ENCODE measurements around the gene SKIC2. TPM values are rescaled to one million over a fixed set of nuclear protein-coding genes. Genes with fewer than 3 reads are reported as not detected.

Gene SKIC2
- total and polyA plus RNA-seq, 10 of the 15 experiments (the other 5 are each of a cell fraction or from before 2014, with no cell fraction given), result 3.3 to 79.2 (median 32.5) TPM

- Histone ChIP-seq H3K27ac (ENCODE audit: control insufficient read depth, insufficient read depth) (no peak overlapping the region), H3K79me2 (ENCODE audit: control insufficient read depth, insufficient read depth, low read length) (peaks cover 3% of the 10 kb centered on the region), H2AFZ (ENCODE audit: control insufficient read depth, low read depth, low read length) (no peak overlapping the region), H3K36me3 (ENCODE audit: control insufficient read depth in 2 of 2, insufficient read depth in 2 of 2, low read length in 1 of 2) (no peaks in the 10 kb centered on the region; a peak in 1 of 4 replicates), H3K9me3 (replicated peaks; ENCODE audit: control insufficient read depth, insufficient read depth, low read length) (no peaks in the 10 kb centered on the region), H3K4me1 (ENCODE audit: control insufficient read depth, insufficient read depth, low read length) (peaks cover 3% of the 10 kb centered on the region), H3K9ac (ENCODE audit: control insufficient read depth, insufficient read depth, low read length) (no peak overlapping the region), H3K4me3 (no peak overlapping the region), H3K27me3 (replicated peaks in 1 of 2; ENCODE audit: control insufficient read depth in 2 of 2, insufficient read depth in 2 of 2, low read length in 1 of 2) (no peaks in the 10 kb centered on the region), H4K20me1 (ENCODE audit: control insufficient read depth, insufficient read depth) (no peaks in the 10 kb centered on the region), H3K4me2 (ENCODE audit: control insufficient read depth, insufficient read depth) (no peak overlapping the region)
- ATAC-seq (no peak), DNase-seq (ENCODE audit: low read depth, low spot score) (no peak), FAIRE-seq (no peak)
- no TSS peak for BruUV-seq (replicated peaks)
- 90% methylated on average over 12 of the region's 12 CpGs for WGBS (ENCODE audit: insufficient coverage, insufficient replicate concordance, low lambda C conversion rate, missing lambda C conversion rate)
- ChIA-PET POLR2A (no interaction called here), SMC1A (ENCODE audit: uncharacterized antibody, unreplicated experiment) (no interaction called here), RAD21 (ENCODE audit: unreplicated experiment) (no interaction called here), CTCF (no interaction called here)
- in situ Hi-C loops (cut with MboI), result loop anchor here (10.0 kb wide), 1 partner anchor 57 kb away; the partner anchor contains the start of gene CYP21A2
- TF ChIP-seq JUND (IDR thresholded peaks at IDR 0.05; ENCODE audit: low read depth, low read length) (no peak), STAT1 (conservative IDR thresholded peaks at IDR 0.05) (no peak), ZNF384 (IDR thresholded peaks at IDR 0.05; ENCODE audit: borderline replicate concordance, low read depth, low read length) (no peak), RFX5 (IDR thresholded peaks at IDR 0.05; ENCODE audit: low read depth, low read length) (no peak), ZNF274 (IDR thresholded peaks at IDR 0.05; ENCODE audit: insufficient read depth, insufficient read length) (no peak), SIN3A (IDR thresholded peaks at IDR 0.05; ENCODE audit: low read depth, low read length) (no peak), SMC3 (IDR thresholded peaks at IDR 0.05; ENCODE audit: borderline replicate concordance, low read length) (no peak), RUNX3 (IDR thresholded peaks at IDR 0.05; ENCODE audit: low read length) (no peak), TCF7 (IDR thresholded peaks at IDR 0.05; ENCODE audit: borderline replicate concordance) (no peak), NFIC (IDR thresholded peaks at IDR 0.05; ENCODE audit: low read depth, low read length) (no peak), ZBED1 (IDR thresholded peaks at IDR 0.05; ENCODE audit: borderline replicate concordance) (no peak)
- TF ChIP-seq, protein P1, sequence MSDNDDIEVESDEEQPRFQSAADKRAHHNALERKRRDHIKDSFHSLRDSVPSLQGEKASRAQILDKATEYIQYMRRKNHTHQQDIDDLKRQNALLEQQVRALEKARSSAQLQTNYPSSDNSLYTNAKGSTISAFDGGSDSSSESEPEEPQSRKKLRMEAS (IDR thresholded peaks at IDR 0.05; ENCODE audit: low read depth, low read length), result no peak
- intact Hi-C loops (cut with micrococcal nuclease; ENCODE audit: unreplicated experiment), result no loop called here
These were observed 18.9 kb downstream of the SKIC2 start for GRCh38 chr6:31977816-31978431.

All from GM12878 (cell line).